Neural crest cell (in vitro differentiated cells): ENCODE data around the gene APOL1. TPM values are rescaled to one million over a fixed set of nuclear protein-coding genes. Genes with fewer than 3 reads are reported as not detected.
A peak's percentile ranks its signal among the peaks of the same experiment; 100 is the strongest.
"Not testable (repeated sequence)": the region's sequence is repeated elsewhere in the genome, so short reads cannot be mapped to it uniquely, and the experiment has no call there.

ENCODE experiments used
- DNase-seq: peaks from one replicate; pipeline ENCODE4 v3.0.0; 2021; ENCODE audit warnings: low read depth, mixed read lengths, low spot score
- H3K27ac Mint-ChIP-seq: one replicate; pipeline ENCODE4 v1.8.0; 2021; ENCODE audit warnings: mild to moderate bottlenecking, mixed read lengths; ENCODE audit not compliant: unreplicated experiment
- H3K27me3 Mint-ChIP-seq: 2 replicates; pipeline ENCODE4 v1.8.0; 2021; ENCODE audit warnings: low read depth, mild to moderate bottlenecking, mixed read lengths
- H3K36me3 Mint-ChIP-seq: 2 replicates; pipeline ENCODE4 v1.8.0; 2021; ENCODE audit warnings: low read depth, mild to moderate bottlenecking, mixed read lengths
- H3K4me1 Mint-ChIP-seq: 2 replicates; pipeline ENCODE4 v1.8.0; 2021; ENCODE audit warnings: mixed read lengths
- H3K4me3 Mint-ChIP-seq: one replicate; pipeline ENCODE4 v1.8.0; 2021; ENCODE audit warnings: mild to moderate bottlenecking, mixed read lengths
- H3K9me3 Mint-ChIP-seq: 2 replicates; pipeline ENCODE4 v1.8.0; 2021; ENCODE audit warnings: mixed read lengths
- CTCF ChIP-seq: fragments of 200-600 bp; sonication (generic); conservative IDR thresholded peaks from 2 replicates; pipeline ENCODE4 v1.5.0; 2021; ENCODE audit warnings: antibody characterized with exemption, mild to moderate bottlenecking
- total RNA-seq: library from RNA; stranded (reverse); gene quantifications from 2 replicates; pipeline ENCODE4 v1.2.1, GENCODE V29; 2021

Gene APOL1
- total RNA-seq, 1 donor from 2014 or later: not detected

GRCh38 chr22:36258701-36259614 is 6.0 kb downstream of the APOL1 start:
- H3K27ac Mint-ChIP-seq: peak overlapping the region; percentile 88
- H3K4me1 Mint-ChIP-seq: peaks cover 49% of the 10 kb centered on the region
- no peaks in the 10 kb centered on the region for H3K27me3 Mint-ChIP-seq
- H3K9me3 Mint-ChIP-seq: no peaks in the 10 kb centered on the region
- peak; percentile 26 for DNase-seq
- no peaks in the 10 kb centered on the region for H3K36me3 Mint-ChIP-seq
- peak overlapping the region; percentile 39 for H3K4me3 Mint-ChIP-seq
- TF ChIP-seq CTCF: no peak

GRCh38 chr22:36259615-36260300 is 6.8 kb downstream of the APOL1 start:
- H3K27ac Mint-ChIP-seq: peak overlapping the region; percentile 87
- peaks cover 51% of the 10 kb centered on the region for H3K4me1 Mint-ChIP-seq
- TF ChIP-seq CTCF: no peak
- DNase-seq: no peak
- H3K4me3 Mint-ChIP-seq: peak overlapping the region; percentile 39
- H3K27me3 Mint-ChIP-seq: no peaks in the 10 kb centered on the region
- H3K36me3 Mint-ChIP-seq: no peaks in the 10 kb centered on the region
- no peaks in the 10 kb centered on the region for H3K9me3 Mint-ChIP-seq

GRCh38 chr22:36261675-36262074 is 8.7 kb downstream of the APOL1 start:
- H3K36me3 Mint-ChIP-seq, DNase-seq, H3K9me3 Mint-ChIP-seq, H3K4me3 Mint-ChIP-seq, H3K27me3 Mint-ChIP-seq, H3K27ac Mint-ChIP-seq: not testable (repeated sequence)
- H3K4me1 Mint-ChIP-seq: peaks cover 43% of the 10 kb centered on the region
- peak; percentile 18 for TF ChIP-seq CTCF

GRCh38 chr22:36262307-36262706 is 9.4 kb downstream of the APOL1 start:
- not testable (repeated sequence) for H3K4me3 Mint-ChIP-seq, H3K36me3 Mint-ChIP-seq, H3K9me3 Mint-ChIP-seq, DNase-seq, H3K27me3 Mint-ChIP-seq
- H3K27ac Mint-ChIP-seq: peak overlapping the region; percentile 16
- H3K4me1 Mint-ChIP-seq: peaks cover 43% of the 10 kb centered on the region

- not testable (repeated sequence) for H3K9me3 Mint-ChIP-seq, H3K4me3 Mint-ChIP-seq, H3K27ac Mint-ChIP-seq, H3K27me3 Mint-ChIP-seq, DNase-seq, H3K36me3 Mint-ChIP-seq
- H3K4me1 Mint-ChIP-seq: peaks cover 40% of the 10 kb centered on the region
Measured at GRCh38 chr22:36263216-36263673, 10.3 kb downstream of the APOL1 start.

- not testable (repeated sequence) for H3K9me3 Mint-ChIP-seq, DNase-seq, H3K4me3 Mint-ChIP-seq, H3K36me3 Mint-ChIP-seq, H3K27me3 Mint-ChIP-seq
- H3K4me1 Mint-ChIP-seq: peaks cover 32% of the 10 kb centered on the region
- peak overlapping the region; percentile 57 for H3K27ac Mint-ChIP-seq
Measured at GRCh38 chr22:36263886-36264664, 11.1 kb downstream of the APOL1 start.
